GM13977 (cell line): ENCODE results near the gene RNF148.

Source experiments
- DNase-seq: peaks from one replicate; pipeline ENCODE4 v3.0.0; 2012; ENCODE audit warnings: low spot score
- CTCF ChIP-seq: IDR thresholded peaks from 2 replicates; pipeline ENCODE4 v1.5.1; 2012; ENCODE audit warnings: mild to moderate bottlenecking, control low read depth; ENCODE audit not compliant: insufficient read depth; ENCODE audit errors: extremely low read depth, missing control alignments
- in situ Hi-C: fragments of 300-500 bp; cut with MboI; formaldehyde crosslinking; loops from one replicate; pipeline ENCODE4 v1.12.0; 2022; ENCODE audit warnings: low sequenced_read_pairs, low pct_unique_long_range_greater_than_20kb, mixed read lengths, inconsistent platforms; ENCODE audit not compliant: unreplicated experiment

RNF148 gene

GRCh38 chr7:122717356-122718089 lies 14.8 kb upstream of the RNF148 start:
- DNase-seq, result no peak
- no peak for TF ChIP-seq CTCF
- in situ Hi-C loops, result no loop called here

- no peak for DNase-seq
- no peak for TF ChIP-seq CTCF
- in situ Hi-C loops, result no loop called here
Measured at GRCh38 chr7:122715183-122715582, 12.5 kb upstream of the RNF148 start.

GRCh38 chr7:122710916-122711315 lies 8.2 kb upstream of the RNF148 start:
- in situ Hi-C loops, result no loop called here
- TF ChIP-seq CTCF, result no peak
- no peak for DNase-seq

GRCh38 chr7:122709930-122710646 lies 7.4 kb upstream of the RNF148 start:
- in situ Hi-C loops, result no loop called here
- no peak for DNase-seq
- TF ChIP-seq CTCF, result no peak

- in situ Hi-C loops, result no loop called here
- TF ChIP-seq CTCF, result no peak
- DNase-seq, result no peak
Measured at GRCh38 chr7:122706836-122707235, 4.1 kb upstream of the RNF148 start.

GRCh38 chr7:122699017-122699416 lies 3.7 kb downstream of the RNF148 start, which contains the start of gene RNF133:
TSS of gene RNF133 (minus strand) at chr7:122699117. CDS start at chr7:122698918, 199 bp downstream.
- in situ Hi-C loops, result no loop called here
- no peak for DNase-seq

More at GRCh38 chr7:122699017-122699416, 3.7 kb downstream of the RNF148 start, which contains the start of gene RNF133:
- no peak for TF ChIP-seq CTCF
